ENCODE measurements around the gene WWOX.

WWOX gene

GRCh38 chr16:78288888-78289287, 189.4 kb downstream of the WWOX start:
- no peak overlapping the region for H3K27ac ChIP-seq (ENCODE audit: low read length)
- H3K4me3 ChIP-seq (ENCODE audit: low read length) = no peak overlapping the region
- no peaks in the 10 kb centered on the region for H3K36me3 ChIP-seq (replicated peaks; ENCODE audit: insufficient read depth, low read length)
- H3K9me3 ChIP-seq (replicated peaks; ENCODE audit: insufficient read depth, low read length) = no peaks in the 10 kb centered on the region
- no peak overlapping the region for H3K4me2 ChIP-seq (ENCODE audit: low read depth, low read length)
- no peaks in the 10 kb centered on the region for H3K4me1 ChIP-seq (ENCODE audit: low read length)
- no peaks in the 10 kb centered on the region for H3K79me2 ChIP-seq (ENCODE audit: low read length)
- no peak for DNase-seq
- no peaks in the 10 kb centered on the region for H3K27me3 ChIP-seq (replicated peaks; ENCODE audit: insufficient read depth, low read length)
- TF ChIP-seq CTCF (IDR thresholded peaks at IDR 0.05; ENCODE audit: low read length) (no peak), EZH2 (optimal IDR thresholded peaks at IDR 0.05; ENCODE audit: low read depth, low read length) (no peak), EZH2phosphoT487 (IDR thresholded peaks at IDR 0.05; ENCODE audit: low read length) (no peak)
- no peaks in the 10 kb centered on the region for H4K20me1 ChIP-seq (ENCODE audit: insufficient read depth, low read length)
- H2AFZ ChIP-seq (ENCODE audit: low read length) = no peak overlapping the region
- H3K9me2 ChIP-seq (replicated peaks; ENCODE audit: insufficient read depth, low read length) = no peaks in the 10 kb centered on the region
- H3F3A ChIP-seq (ENCODE audit: insufficient read depth, low read length) = no peaks in the 10 kb centered on the region
- no peak overlapping the region for H3K9ac ChIP-seq (ENCODE audit: low read length)

GRCh38 chr16:78289373-78289772, 189.9 kb downstream of the WWOX start:
- no peaks in the 10 kb centered on the region for H4K20me1 ChIP-seq (ENCODE audit: insufficient read depth, low read length)
- no peaks in the 10 kb centered on the region for H3K9me2 ChIP-seq (replicated peaks; ENCODE audit: insufficient read depth, low read length)
- TF ChIP-seq CTCF (IDR thresholded peaks at IDR 0.05; ENCODE audit: low read length) (no peak), EZH2phosphoT487 (IDR thresholded peaks at IDR 0.05; ENCODE audit: low read length) (no peak), EZH2 (optimal IDR thresholded peaks at IDR 0.05; ENCODE audit: low read depth, low read length) (no peak)
- H3F3A ChIP-seq (ENCODE audit: insufficient read depth, low read length) = no peaks in the 10 kb centered on the region
- no peaks in the 10 kb centered on the region for H3K79me2 ChIP-seq (ENCODE audit: low read length)
- no peak for DNase-seq
- no peak overlapping the region for H3K9ac ChIP-seq (ENCODE audit: low read length)
- no peak overlapping the region for H3K4me2 ChIP-seq (ENCODE audit: low read depth, low read length)
- no peaks in the 10 kb centered on the region for H3K4me1 ChIP-seq (ENCODE audit: low read length)
- no peak overlapping the region for H3K4me3 ChIP-seq (ENCODE audit: low read length)
- H3K9me3 ChIP-seq (replicated peaks; ENCODE audit: insufficient read depth, low read length) = no peaks in the 10 kb centered on the region
- H3K36me3 ChIP-seq (replicated peaks; ENCODE audit: insufficient read depth, low read length) = no peaks in the 10 kb centered on the region
- H3K27ac ChIP-seq (ENCODE audit: low read length) = no peak overlapping the region
- H3K27me3 ChIP-seq (replicated peaks; ENCODE audit: insufficient read depth, low read length) = no peaks in the 10 kb centered on the region
- no peak overlapping the region for H2AFZ ChIP-seq (ENCODE audit: low read length)

- DNase-seq = no peak
- no peaks in the 10 kb centered on the region for H3K36me3 ChIP-seq (replicated peaks; ENCODE audit: insufficient read depth, low read length)
- no peak overlapping the region for H3K9ac ChIP-seq (ENCODE audit: low read length)
- no peaks in the 10 kb centered on the region for H3K27me3 ChIP-seq (replicated peaks; ENCODE audit: insufficient read depth, low read length)
- no peaks in the 10 kb centered on the region for H3K9me2 ChIP-seq (replicated peaks; ENCODE audit: insufficient read depth, low read length)
- H3K9me3 ChIP-seq (replicated peaks; ENCODE audit: insufficient read depth, low read length) = no peaks in the 10 kb centered on the region
- no peaks in the 10 kb centered on the region for H3K79me2 ChIP-seq (ENCODE audit: low read length)
- no peaks in the 10 kb centered on the region for H4K20me1 ChIP-seq (ENCODE audit: insufficient read depth, low read length)
- H3K4me2 ChIP-seq (ENCODE audit: low read depth, low read length) = no peak overlapping the region
- no peak overlapping the region for H3K4me3 ChIP-seq (ENCODE audit: low read length)
- H3F3A ChIP-seq (ENCODE audit: insufficient read depth, low read length) = no peaks in the 10 kb centered on the region
- TF ChIP-seq EZH2phosphoT487 (IDR thresholded peaks at IDR 0.05; ENCODE audit: low read length) = no peak
- TF ChIP-seq EZH2 (optimal IDR thresholded peaks at IDR 0.05; ENCODE audit: low read depth, low read length) = no peak
- TF ChIP-seq CTCF (IDR thresholded peaks at IDR 0.05; ENCODE audit: low read length) = no peak
- H3K4me1 ChIP-seq (ENCODE audit: low read length) = no peaks in the 10 kb centered on the region
- no peak overlapping the region for H2AFZ ChIP-seq (ENCODE audit: low read length)
- H3K27ac ChIP-seq (ENCODE audit: low read length) = no peak overlapping the region
Measured at GRCh38 chr16:78289844-78290277, 190.4 kb downstream of the WWOX start.

Measured in MM.1S (cell line).